ENCODE results near the gene SCAF4.
"Not testable (repeated sequence)": the region's sequence is repeated elsewhere in the genome, so short reads cannot be mapped to it uniquely, and the experiment has no call there.

SCAF4 gene

DNA sequence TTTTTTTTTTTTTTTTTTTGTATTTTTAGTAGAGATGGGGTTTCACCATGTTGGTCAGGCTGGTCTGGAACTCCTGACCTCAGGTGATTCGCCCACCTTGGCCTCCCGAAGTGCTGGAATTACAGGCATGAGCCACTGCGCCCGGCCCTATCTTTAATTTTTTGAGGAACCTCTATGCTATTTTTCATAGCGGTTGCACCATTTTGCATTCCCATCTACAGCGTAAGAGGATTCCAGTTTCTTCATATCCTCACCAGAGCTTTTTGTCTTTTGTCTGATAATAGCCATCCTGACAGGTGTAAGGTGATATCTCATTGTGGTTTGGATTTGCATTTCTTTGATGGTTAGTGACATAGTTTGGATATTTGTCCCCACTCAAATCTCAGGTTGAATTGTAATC lies 100.0 kb downstream of the SCAF4 start:
- DNase-seq = not testable (repeated sequence)

DNA sequence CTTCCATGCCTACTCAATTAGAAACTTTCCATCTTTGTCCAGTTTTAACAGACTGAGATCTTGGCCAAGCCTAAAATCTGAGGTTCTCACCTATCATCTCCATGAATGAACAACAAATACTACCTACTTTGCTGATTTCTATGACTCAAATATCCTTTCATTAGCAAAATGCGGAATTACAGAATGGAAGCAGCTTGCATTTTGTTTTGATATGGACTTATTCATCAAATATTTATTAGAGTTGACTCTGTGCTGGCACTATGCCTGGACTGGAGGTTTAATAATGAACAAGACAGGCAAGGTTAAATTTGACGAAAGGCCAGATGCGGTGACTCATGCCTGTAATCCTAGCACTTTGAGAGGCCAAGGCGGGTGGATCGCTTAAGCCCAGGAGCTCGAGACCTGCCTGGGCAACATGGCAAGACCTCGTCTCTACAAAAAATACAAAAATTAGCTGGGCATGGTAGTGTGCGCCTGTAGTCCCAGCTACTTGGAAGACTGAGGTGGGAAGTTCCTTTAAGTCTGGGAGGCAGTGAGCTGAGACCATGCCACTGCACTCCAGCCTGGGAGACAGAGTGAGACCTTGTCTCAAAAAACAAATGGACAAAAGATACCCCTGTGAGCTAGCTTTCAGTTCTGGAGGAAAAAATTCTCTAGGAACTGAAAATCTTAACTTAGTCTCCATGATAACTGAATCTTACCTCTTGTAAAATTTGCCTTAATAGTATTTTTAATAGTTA lies 101.8 kb downstream of the SCAF4 start:
- DNase-seq = no peak

DNA sequence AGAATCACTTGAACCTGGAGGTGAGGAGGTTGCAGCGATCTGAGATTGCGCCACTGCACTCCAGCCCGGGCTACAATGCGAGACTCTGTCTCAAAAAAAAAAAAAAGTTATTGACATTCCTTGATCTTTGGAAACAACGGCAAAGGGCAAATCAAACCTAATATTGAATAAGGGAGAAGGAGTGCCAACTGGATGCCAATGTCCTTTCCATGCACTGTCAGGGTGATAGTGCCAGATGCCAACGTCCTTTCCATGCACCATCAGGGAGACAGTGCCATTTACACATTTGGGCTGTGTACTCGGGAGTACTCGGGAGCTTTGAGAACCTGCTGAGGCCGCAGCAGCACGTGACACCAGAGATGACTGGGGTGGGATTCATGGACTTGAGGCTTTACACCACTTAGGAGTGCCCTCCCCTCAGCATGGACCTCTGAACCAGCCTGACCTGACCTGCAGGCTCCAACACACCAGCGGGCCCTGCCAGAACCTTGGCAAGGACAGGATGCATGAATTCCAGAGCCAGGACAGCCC lies 106.9 kb downstream of the SCAF4 start:
- no peak for DNase-seq

DNA sequence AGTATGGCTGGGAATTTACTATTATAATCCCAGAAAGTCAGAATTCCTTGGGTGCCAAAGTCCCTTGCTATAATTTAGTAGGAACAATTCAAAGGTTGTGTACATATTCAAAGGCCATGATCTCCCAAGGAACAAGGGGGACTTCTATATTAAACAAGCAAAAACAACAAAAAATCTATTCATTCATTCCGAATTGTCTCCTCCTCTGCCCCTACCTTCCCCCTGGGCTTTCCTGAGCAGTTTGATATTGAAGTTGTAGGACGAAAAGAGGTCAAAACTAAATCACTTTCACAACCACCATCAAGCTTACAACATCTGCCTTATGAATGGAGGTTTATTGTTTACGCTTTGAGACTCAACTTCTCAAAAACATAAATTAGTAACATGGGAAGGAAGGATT lies 107.7 kb downstream of the SCAF4 start:
- no peak for DNase-seq

DNA sequence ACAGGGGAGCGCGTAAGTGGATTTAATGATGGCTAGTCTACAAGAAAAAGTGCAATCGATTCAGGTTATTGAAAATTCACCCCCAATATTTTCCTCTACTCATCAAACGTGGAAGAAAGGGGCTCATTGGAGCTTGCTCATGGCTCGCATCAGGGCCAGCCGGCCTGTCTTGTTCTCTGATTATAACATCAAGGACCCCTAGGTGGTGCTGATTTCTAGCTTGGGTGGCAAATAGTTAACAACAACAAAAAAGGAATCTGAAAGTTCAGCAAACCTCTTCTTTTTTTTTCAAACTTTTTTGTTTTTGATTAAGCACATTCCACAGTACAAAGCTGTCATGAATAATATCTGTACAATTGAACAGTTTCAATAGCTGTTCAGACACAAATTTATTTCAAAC lies 108.3 kb downstream of the SCAF4 start:
- DNase-seq = no peak

DNA sequence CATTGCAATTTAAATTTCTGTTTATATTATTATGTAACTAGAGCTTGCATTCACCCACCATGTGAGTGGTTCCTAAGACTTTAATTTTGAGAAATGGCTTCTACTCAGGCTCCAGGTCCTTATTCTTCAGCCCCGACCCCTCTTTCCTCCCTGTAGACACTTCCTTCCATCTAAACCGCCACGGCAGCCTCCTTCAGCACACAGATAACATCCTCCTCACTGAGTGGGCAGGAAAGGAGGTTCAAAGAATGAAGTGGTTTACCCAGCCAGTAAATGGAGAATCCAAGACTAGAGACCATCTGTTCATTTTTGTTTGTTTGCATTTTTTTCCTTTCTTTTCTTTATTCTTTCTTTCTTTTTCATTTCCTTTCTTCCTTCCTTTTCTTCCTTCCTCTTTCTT lies 109.5 kb downstream of the SCAF4 start:
- no peak for DNase-seq

All from CD4-positive, alpha-beta T cell treated with Interleukin-17A for 4 hours (primary cell).